Endothelial cell of umbilical vein (primary cell): ENCODE results near the gene CTNND2. TPM values are rescaled to one million over a fixed set of nuclear protein-coding genes. Genes with fewer than 3 reads are reported as not detected.

Experiments used
- BruUV-seq: library from RNA; stranded (reverse); fragments of 400-500 nt; replicated peaks from 2 replicates; lab custom pipeline; 2021; lab: Mats Ljungman, UMichigan
- CTCF ChIA-PET: fragments of 300-600, 350-600 bp; sonication (Branson Sonifier 250); formaldehyde crosslinking; loops from one replicate; lab custom pipeline; 2021; ENCODE audit warnings: antibody characterized with exemption, inconsistent platforms; lab: Charles Lee
- POLR2A ChIA-PET: fragments of 300-600, 350-600 bp; sonication (Branson Sonifier 250); formaldehyde crosslinking; loops from one replicate; lab custom pipeline; 2021; ENCODE audit warnings: antibody characterized with exemption, inconsistent platforms; lab: Charles Lee
- DNase-seq: peaks from one replicate; pipeline ENCODE4 v3.0.0-alpha.2; 2011; ENCODE audit warnings: low read depth, low spot score
- FAIRE-seq: peaks from 2 replicates; lab custom pipeline; 2011; peaks lifted over from hg19 to GRCh38; lab: Jason Lieb, UNC
- H2AFZ ChIP-seq: 2 replicates; pipeline ENCODE4 v1.6.0; 2012; ENCODE audit warnings: low read depth, low read length, control low read depth, inconsistent platforms
- H3K27ac ChIP-seq: 2 replicates; pipeline ENCODE4 v1.5.1; 2011; ENCODE audit warnings: low read depth, mild to moderate bottlenecking, control low read depth, low read length, moderate library complexity; ENCODE audit not compliant: insufficient read depth
- H3K27me3 ChIP-seq, 2 experiments: 2 replicates each; pipeline versions ENCODE4 v1.6.0 to v1.6.1; 2011; ENCODE audit warnings: low read length in 2 of 2, mixed read lengths in 1 of 2; ENCODE audit not compliant: control insufficient read depth in 2 of 2, insufficient read depth in 2 of 2
- H3K36me3 ChIP-seq, 2 experiments: 2 replicates in 1 of 2; 3 replicates in 1 of 2; pipeline ENCODE4 v1.5.1; 2011; ENCODE audit warnings: low read length in 2 of 2, mild to moderate bottlenecking in 1 of 2, moderate library complexity in 1 of 2; ENCODE audit not compliant: control insufficient read depth in 2 of 2, insufficient read depth in 2 of 2; ENCODE audit errors: extremely low read depth in 1 of 2
- H3K4me1 ChIP-seq: 3 replicates; pipeline ENCODE4 v1.5.1; 2011; ENCODE audit warnings: mild to moderate bottlenecking, low read length; ENCODE audit not compliant: control insufficient read depth, insufficient read depth; ENCODE audit errors: extremely low read depth
- H3K4me2 ChIP-seq: 2 replicates; pipeline ENCODE4 v1.6.1; 2011; ENCODE audit warnings: low read length, control low read depth, mixed read lengths; ENCODE audit not compliant: insufficient read depth
- H3K4me3 ChIP-seq, 3 experiments: fragments of 200-600 bp in 1 of 3; sonication (generic), shearing (Covaris generic) in 1 of 3; replicated peaks in 1 of 3; 2 replicates each; pipeline ENCODE4 v1.5.1; 2011 to 2016; ENCODE audit warnings: control low read depth in 3 of 3, low read length in 3 of 3, mild to moderate bottlenecking in 2 of 3, inconsistent platforms in 1 of 3, low read depth in 1 of 3, moderate library complexity in 1 of 3; ENCODE audit not compliant: insufficient read depth in 1 of 3
- H3K79me2 ChIP-seq: 2 replicates; pipeline ENCODE4 v1.6.0; 2012; ENCODE audit warnings: low read length, inconsistent platforms; ENCODE audit not compliant: control insufficient read depth, insufficient read depth
- H3K9ac ChIP-seq: replicated peaks from 2 replicates; pipeline ENCODE3; 2011; ENCODE audit warnings: low read length, control low read depth; ENCODE audit not compliant: insufficient read depth; ENCODE audit errors: extremely low read depth
- H3K9me1 ChIP-seq: replicated peaks from 3 replicates; pipeline ENCODE4 v1.6.0; 2011; ENCODE audit warnings: mild to moderate bottlenecking, low read length; ENCODE audit not compliant: control insufficient read depth, insufficient read depth; ENCODE audit errors: extremely low read depth
- H3K9me3 ChIP-seq: replicated peaks from 2 replicates; pipeline ENCODE4 v1.5.1; 2012; ENCODE audit warnings: low read length, inconsistent platforms; ENCODE audit not compliant: control insufficient read depth, insufficient read depth
- H4K20me1 ChIP-seq: replicated peaks from 2 replicates; pipeline ENCODE3; 2011; ENCODE audit warnings: mild to moderate bottlenecking, low read length; ENCODE audit not compliant: control insufficient read depth, insufficient read depth; ENCODE audit errors: extremely low read depth
- CTCF ChIP-seq, 2 donors: IDR thresholded peaks; 1 replicate in 1 of 2; 2 replicates in 1 of 2; pipeline ENCODE4 v1.5.1; 2011; ENCODE audit warnings: low read length in 2 of 2, mild to moderate bottlenecking in 2 of 2, moderate library complexity in 2 of 2, control low read depth in 1 of 2, inconsistent platforms in 1 of 2, low read depth in 1 of 2; ENCODE audit not compliant: insufficient read depth in 1 of 2; ENCODE audit errors: extremely low read depth in 1 of 2
- EZH2 ChIP-seq: IDR thresholded peaks from 2 replicates; pipeline ENCODE4 v1.6.1; 2012; ENCODE audit warnings: borderline replicate concordance, low read depth, mild to moderate bottlenecking, moderate library complexity, low read length, inconsistent platforms; ENCODE audit not compliant: severe bottlenecking
- FOS ChIP-seq: IDR thresholded peaks from 2 replicates; pipeline ENCODE4 v1.6.1; 2011; ENCODE audit warnings: mild to moderate bottlenecking, low read length, moderate library complexity, borderline replicate concordance; ENCODE audit not compliant: insufficient read depth
- GATA2 ChIP-seq: IDR thresholded peaks from 2 replicates; pipeline ENCODE4 v1.7.0; 2011; ENCODE audit warnings: low read depth, mild to moderate bottlenecking, moderate library complexity, mixed read lengths, low read length; ENCODE audit not compliant: insufficient read length, insufficient read depth
- JUN ChIP-seq: IDR thresholded peaks from 2 replicates; pipeline ENCODE4 v1.6.1; 2011; ENCODE audit warnings: borderline replicate concordance, low read depth; ENCODE audit not compliant: insufficient read length, insufficient read depth
- MAX ChIP-seq: IDR thresholded peaks from 2 replicates; pipeline ENCODE4 v1.6.1; 2011; ENCODE audit not compliant: insufficient read depth, insufficient read length
- MYC ChIP-seq: IDR thresholded peaks from one replicate; pipeline ENCODE4 v1.6.1; 2011; ENCODE audit warnings: mild to moderate bottlenecking, low read depth, low read length
- POLR2A ChIP-seq: IDR thresholded peaks from 2 replicates; pipeline ENCODE4 v1.6.1; 2012; ENCODE audit warnings: low read depth, mild to moderate bottlenecking, control low read depth, low read length
- POLR2AphosphoS5 ChIP-seq: IDR thresholded peaks from 2 replicates; pipeline ENCODE4 v1.6.1; 2012; ENCODE audit warnings: low read depth, mild to moderate bottlenecking, control low read depth, low read length, moderate library complexity; ENCODE audit not compliant: insufficient read depth
- dilution Hi-C: fragments of 300-500 bp; cut with MboI; formaldehyde crosslinking; loops from one replicate; pipeline ENCODE4 v1.15.0; 2019; ENCODE audit warnings: low sequenced_read_pairs; ENCODE audit not compliant: extremely low pct_ligation_motif_present
- intact Hi-C: fragments of 100-400 bp; cut with micrococcal nuclease; formaldehyde crosslinking; loops from one replicate; pipeline ENCODE4 v1.10.0; 2022
- polyA plus RNA-seq, 4 experiments: library from polyadenylated mRNA; depleted of rRNA in 3 of 4; stranded (reverse) in 3 of 4; unstranded in 1 of 4; fragments of >200 nt; gene quantifications; 2 replicates each; pipeline versions ENCODE4 v1.2.1 to v1.2.3, GENCODE V29; 2011 to 2012; ENCODE audit warnings: missing spikeins in 1 of 4
- total RNA-seq: library from RNA; stranded (reverse); gene quantifications from 2 replicates; pipeline ENCODE4 v1.2.3, GENCODE V29; 2021

Gene CTNND2
- total and polyA plus RNA-seq, 2 donors (not counting 3 experiments of a cell fraction or from before 2014, with no cell fraction given), result not detected

GRCh38 chr5:11540112-11540511 lies 364.1 kb downstream of the CTNND2 start:
- dilution Hi-C loops (no loop called here), intact Hi-C loops (no loop called here)
- no peaks in the 10 kb centered on the region for H3K4me1 ChIP-seq
- H4K20me1 ChIP-seq, result no peaks in the 10 kb centered on the region
- no peak for TF ChIP-seq POLR2A
- no peak for TF ChIP-seq FOS
- no peak for TF ChIP-seq MAX
- TF ChIP-seq JUN, result no peak
- TF ChIP-seq MYC, result no peak
- TF ChIP-seq POLR2AphosphoS5, result no peak
- no peak for TF ChIP-seq CTCF (IDR thresholded peaks at IDR 0.05; ENCODE audit: extremely low read depth in 1 of 2, insufficient read depth in 1 of 2, low read depth in 1 of 2, low read length in 2 of 2)
- no peak for TF ChIP-seq GATA2
- no peak for TF ChIP-seq EZH2
- no peaks in the 10 kb centered on the region for H3K36me3 ChIP-seq
- no peak overlapping the region for H3K4me3 ChIP-seq
- no peak overlapping the region for H3K4me2 ChIP-seq
- no peak for FAIRE-seq
- no peak for DNase-seq
- H3K9me3 ChIP-seq, result no peaks in the 10 kb centered on the region
- H3K9ac ChIP-seq, result no peak overlapping the region
- H3K79me2 ChIP-seq, result no peaks in the 10 kb centered on the region
- H3K9me1 ChIP-seq, result no peaks in the 10 kb centered on the region
- CTCF ChIA-PET, result no interaction called here
- POLR2A ChIA-PET, result no interaction called here
- no TSS peak for BruUV-seq
- no peaks in the 10 kb centered on the region for H3K27me3 ChIP-seq
- no peak overlapping the region for H3K27ac ChIP-seq
- no peak overlapping the region for H2AFZ ChIP-seq
